CD14-positive monocyte (primary cell): ENCODE results near the gene ATP6AP1. TPM values are rescaled to one million over a fixed set of nuclear protein-coding genes. Genes with fewer than 3 reads are reported as not detected.

Experiments used
- DNase-seq, 3 donors: peaks; one replicate each; pipeline ENCODE4 v3.0.0-alpha.2; 2011 to 2022
- H2AFZ ChIP-seq: 2 replicates; pipeline ENCODE4 v1.6.0; 2012; ENCODE audit warnings: mild to moderate bottlenecking, low read depth, low read length, inconsistent platforms; ENCODE audit not compliant: insufficient read depth, poor library complexity, severe bottlenecking
- H3K27ac ChIP-seq, 2 donors: 1 replicate in 1 of 2; 2 replicates in 1 of 2; pipeline ENCODE4 v1.5.1; 2012 to 2013; ENCODE audit warnings: low read length in 2 of 2, control low read depth in 1 of 2, inconsistent platforms in 1 of 2, low read depth in 1 of 2, mild to moderate bottlenecking in 1 of 2
- H3K27me3 ChIP-seq, 2 donors: one replicate each; pipeline versions ENCODE4 v1.6.0 to v1.6.1; 2011 to 2013; ENCODE audit warnings: low read length in 2 of 2; ENCODE audit not compliant: control insufficient read depth in 2 of 2, insufficient read depth in 2 of 2
- H3K36me3 ChIP-seq, 2 donors: replicated peaks in 1 of 2; 1 replicate in 1 of 2; 2 replicates in 1 of 2; pipeline versions ENCODE4 v1.5.1 to v1.6.1; 2012 to 2013; ENCODE audit warnings: low read length in 2 of 2, control low read depth in 1 of 2, inconsistent platforms in 1 of 2, mild to moderate bottlenecking in 1 of 2; ENCODE audit not compliant: insufficient read depth in 2 of 2, control insufficient read depth in 1 of 2
- H3K4me1 ChIP-seq, 2 donors: 1 replicate in 1 of 2; 2 replicates in 1 of 2; pipeline versions ENCODE4 v1.5.1 to v1.6.1; 2012 to 2013; ENCODE audit warnings: low read length in 2 of 2, control low read depth in 1 of 2, inconsistent platforms in 1 of 2, mild to moderate bottlenecking in 1 of 2, moderate library complexity in 1 of 2; ENCODE audit not compliant: insufficient read depth in 2 of 2, control insufficient read depth in 1 of 2
- H3K4me2 ChIP-seq: replicated peaks from 2 replicates; pipeline ENCODE3; 2012; ENCODE audit warnings: low read length, moderate library complexity, mild to moderate bottlenecking; ENCODE audit not compliant: poor library complexity, severe bottlenecking; ENCODE audit errors: extremely low read depth
- H3K4me3 ChIP-seq, 3 experiments: fragments of 200-600 bp in 1 of 3; sonication (generic) in 1 of 3; replicated peaks in 1 of 3; 1 replicate in 2 of 3; 2 replicates in 1 of 3; pipeline ENCODE4 v1.5.1; 2011 to 2013; ENCODE audit warnings: low read length in 3 of 3, mild to moderate bottlenecking in 3 of 3, control low read depth in 2 of 3, low read depth in 2 of 3, inconsistent platforms in 1 of 3, moderate library complexity in 1 of 3
- H3K79me2 ChIP-seq: 2 replicates; pipeline ENCODE4 v1.6.0; 2012; ENCODE audit warnings: mild to moderate bottlenecking, control low read depth, inconsistent platforms, low read length, moderate library complexity; ENCODE audit not compliant: insufficient read depth
- H3K9ac ChIP-seq: 2 replicates; pipeline ENCODE4 v1.6.0; 2017; ENCODE audit warnings: low read length, mild to moderate bottlenecking; ENCODE audit not compliant: insufficient read depth, poor library complexity, severe bottlenecking
- H3K9me3 ChIP-seq, 2 donors: replicated peaks in 1 of 2; 1 replicate in 1 of 2; 2 replicates in 1 of 2; pipeline versions ENCODE4 v1.5.1 to v1.6.1; 2012 to 2013; ENCODE audit warnings: low read length in 2 of 2, control low read depth in 1 of 2; ENCODE audit not compliant: control insufficient read depth in 1 of 2, insufficient read depth in 1 of 2
- H4K20me1 ChIP-seq: 2 replicates; pipeline ENCODE4 v1.6.0; 2012; ENCODE audit warnings: mild to moderate bottlenecking, low read length, control low read depth, moderate library complexity; ENCODE audit not compliant: insufficient read depth
- H3K27ac Mint-ChIP-seq, 7 donors: one replicate each; pipeline ENCODE4 v1.8.0; 2020; ENCODE audit warnings: mild to moderate bottlenecking in 7 of 7, mixed read lengths in 7 of 7, moderate library complexity in 6 of 7, inconsistent platforms in 2 of 7
- H3K27me3 Mint-ChIP-seq, 3 donors: one replicate each; pipeline ENCODE4 v1.8.0; 2021 to 2022; ENCODE audit warnings: low read depth in 3 of 3, mild to moderate bottlenecking in 3 of 3, mixed read lengths in 3 of 3, moderate library complexity in 3 of 3, inconsistent platforms in 1 of 3
- H3K36me3 Mint-ChIP-seq, 2 donors: one replicate each; pipeline ENCODE4 v1.8.0; 2020; ENCODE audit warnings: mixed read lengths in 2 of 2, inconsistent platforms in 1 of 2, mild to moderate bottlenecking in 1 of 2
- H3K4me1 Mint-ChIP-seq: one replicate; pipeline ENCODE4 v1.8.0; 2020; ENCODE audit warnings: mild to moderate bottlenecking, mixed read lengths
- H3K4me3 Mint-ChIP-seq, 2 donors: one replicate each; pipeline ENCODE4 v1.8.0; 2020; ENCODE audit warnings: mild to moderate bottlenecking in 2 of 2, mixed read lengths in 2 of 2, moderate library complexity in 1 of 2
- H3K9me3 Mint-ChIP-seq, 7 donors: one replicate each; pipeline ENCODE4 v1.8.0; 2020 to 2022; ENCODE audit warnings: mixed read lengths in 7 of 7, mild to moderate bottlenecking in 6 of 7, moderate library complexity in 6 of 7, inconsistent platforms in 2 of 7
- CTCF ChIP-seq: fragments of 200-600 bp; IDR thresholded peaks from one replicate; pipeline ENCODE4 v1.8.0; 2022; ENCODE audit warnings: antibody characterized with exemption, mild to moderate bottlenecking
- WGBS: methylation state at CpG from one replicate; pipeline ENCODE4 v1.1.5; 2013; ENCODE audit warnings: missing lambda C conversion rate; ENCODE audit not compliant: insufficient coverage; 5-methylcytosine and 5-hydroxymethylcytosine counted together
- intact Hi-C, 2 donors: fragments of 100-400 bp; cut with micrococcal nuclease; formaldehyde crosslinking; loops; one replicate each; pipeline versions ENCODE4 v1.15.0 to v1.15.1; 2023
- polyA plus RNA-seq, 3 donors: library from polyadenylated mRNA; depleted of rRNA in 1 of 3; unstranded in 2 of 3; stranded (reverse) in 1 of 3; fragments of 300-500 nt in 2 of 3; fragments of >200 nt in 1 of 3; fragmentation: Illumina TruSeq in 2 of 3; gene quantifications; 1 replicate in 2 of 3; 2 replicates in 1 of 3; pipeline ENCODE4 v1.2.3, GENCODE V29; 2012 to 2021

ATP6AP1 gene
- polyA plus RNA-seq, 3 donors: 116 to 178 (median 145) TPM

DNA sequence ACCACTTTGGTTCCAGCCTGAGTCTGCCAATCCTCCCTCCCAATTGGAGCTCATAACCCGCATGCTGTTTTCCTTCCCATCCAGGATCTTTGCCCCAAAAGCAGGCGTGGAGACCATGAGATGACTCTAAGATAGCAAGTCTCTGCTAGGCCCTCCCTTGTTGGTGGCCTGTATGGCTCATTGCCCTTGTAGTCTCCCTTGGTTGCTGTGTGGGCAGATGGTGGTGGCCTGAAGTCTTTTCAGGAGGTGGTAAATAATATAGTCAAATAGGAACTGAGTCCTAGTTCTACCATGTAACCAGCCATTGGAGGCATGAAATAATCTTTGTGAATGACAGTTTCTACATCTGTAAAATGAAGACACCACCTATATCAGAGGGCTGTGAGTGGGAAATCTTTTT, 1.2 kb downstream of the ATP6AP1 start:
- peaks cover 43% of the 10 kb centered on the region for H3K79me2 ChIP-seq
- peaks cover 0 to 20% (median 5%) of the 10 kb centered on the region in 7 donors for H3K9me3 Mint-ChIP-seq
- no peak for DNase-seq
- peak overlapping the region; percentile 82 for H3K4me2 ChIP-seq
- peaks cover 0 to 7% (median 2%) of the 10 kb centered on the region in 3 donors for H3K27me3 Mint-ChIP-seq
- WGBS: 60% methylated on average over 1 of the region's 2 CpGs
- peak overlapping the region; percentile 78 to 92 for H3K27ac ChIP-seq
- H3K4me3 Mint-ChIP-seq: peak overlapping the region; percentile 81 to 84
- peaks cover 22 to 27% of the 10 kb centered on the region in 2 donors for H3K36me3 Mint-ChIP-seq
- no peaks in the 10 kb centered on the region for H3K9me3 ChIP-seq
- H3K27me3 ChIP-seq: no peaks in the 10 kb centered on the region
- H3K4me1 ChIP-seq: peaks cover 47 to 56% of the 10 kb centered on the region in 2 donors
- H2AFZ ChIP-seq: no peak overlapping the region
- no peak overlapping the region for H3K9ac ChIP-seq
- no peak for TF ChIP-seq CTCF
- H3K27ac Mint-ChIP-seq: peak overlapping the region; percentile 90 to 99 (median 95)
- H3K4me3 ChIP-seq: peak overlapping the region in 2 of 3 experiments; percentile 78 to 87
- peaks cover 25 to 27% of the 10 kb centered on the region in 2 donors for H3K36me3 ChIP-seq
- intact Hi-C loops: no loop called here
- no peaks in the 10 kb centered on the region for H4K20me1 ChIP-seq
- peaks cover 42% of the 10 kb centered on the region for H3K4me1 Mint-ChIP-seq

- TF ChIP-seq CTCF: no peak
- peak overlapping the region in 2 of 3 experiments; percentile 24 to 87 for H3K4me3 ChIP-seq
- peaks cover 47 to 53% of the 10 kb centered on the region in 2 donors for H3K4me1 ChIP-seq
- peaks cover 31 to 34% of the 10 kb centered on the region in 2 donors for H3K36me3 ChIP-seq
- Mint-ChIP-seq H3K4me3 (peak overlapping the region; percentile 74 to 91), H3K4me1 (peaks cover 42% of the 10 kb centered on the region), H3K27ac (peak overlapping the region; percentile 90 to 99 (median 95)), H3K36me3 (peaks cover 29 to 33% of the 10 kb centered on the region in 2 donors), H3K27me3 (peaks cover 0 to 7% (median 2%) of the 10 kb centered on the region in 3 donors), H3K9me3 (peaks cover 0 to 22% (median 5%) of the 10 kb centered on the region in 7 donors)
- peaks cover 43% of the 10 kb centered on the region for H3K79me2 ChIP-seq
- WGBS: 19% methylated on average over 5 of the region's 6 CpGs
- no peaks in the 10 kb centered on the region for H4K20me1 ChIP-seq
- peak; percentile 21 to 51 (median 32) for DNase-seq
- no peaks in the 10 kb centered on the region for H3K9me3 ChIP-seq
- no peak overlapping the region for H2AFZ ChIP-seq
- intact Hi-C loops: no loop called here
- no peaks in the 10 kb centered on the region for H3K27me3 ChIP-seq
- H3K4me2 ChIP-seq: peak overlapping the region; percentile 82
- peak overlapping the region; percentile 55 for H3K9ac ChIP-seq
- peak overlapping the region; percentile 78 to 92 for H3K27ac ChIP-seq
Observed at GRCh38 chrX:154430479-154430878, 2.0 kb downstream of the ATP6AP1 start.
